HG03521 (cell line): ENCODE measurements around the gene SPON1.
"Not testable (repeated sequence)": the region's sequence is repeated elsewhere in the genome, so short reads cannot be mapped to it uniquely, and the experiment has no call there.

Source experiments
- ATAC-seq: cut with Tn5 transposase; IDR thresholded peaks from one replicate; pipeline ENCODE4 v1.9.1; 2021; ENCODE audit warnings: mild to moderate bottlenecking, moderate library complexity; ENCODE audit not compliant: unreplicated experiment

Gene SPON1

DNA sequence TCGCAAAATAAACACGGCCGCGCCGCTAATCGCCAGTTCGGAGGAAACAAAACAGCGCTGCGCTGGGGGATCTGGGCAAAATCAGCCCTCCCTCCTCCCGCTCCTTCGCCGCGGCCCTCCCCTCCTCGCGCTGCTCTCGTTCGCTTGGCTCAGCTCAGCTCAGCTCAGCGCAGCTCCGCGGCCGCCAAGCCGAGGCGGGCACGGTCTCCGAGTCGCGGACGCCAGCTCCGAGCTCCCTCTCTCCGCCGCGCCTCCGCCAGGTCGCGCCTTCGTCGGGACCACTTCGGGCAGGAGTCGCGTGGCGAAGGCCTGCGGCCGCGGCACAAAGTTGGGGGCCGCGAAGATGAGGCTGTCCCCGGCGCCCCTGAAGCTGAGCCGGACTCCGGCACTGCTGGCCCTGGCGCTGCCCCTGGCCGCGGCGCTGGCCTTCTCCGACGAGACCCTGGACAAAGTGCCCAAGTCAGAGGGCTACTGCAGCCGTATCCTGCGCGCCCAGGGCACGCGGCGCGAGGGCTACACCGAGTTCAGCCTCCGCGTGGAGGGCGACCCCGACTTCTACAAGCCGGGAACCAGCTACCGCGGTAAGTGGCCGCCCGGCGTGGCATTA lies at the start of gene SPON1:
Gene SPON1, plus strand, starts transcription at position 162 of the 607 bp plus-strand sequence. Its CDS starts 182 bp downstream, at position 344.
- no peak for ATAC-seq

DNA sequence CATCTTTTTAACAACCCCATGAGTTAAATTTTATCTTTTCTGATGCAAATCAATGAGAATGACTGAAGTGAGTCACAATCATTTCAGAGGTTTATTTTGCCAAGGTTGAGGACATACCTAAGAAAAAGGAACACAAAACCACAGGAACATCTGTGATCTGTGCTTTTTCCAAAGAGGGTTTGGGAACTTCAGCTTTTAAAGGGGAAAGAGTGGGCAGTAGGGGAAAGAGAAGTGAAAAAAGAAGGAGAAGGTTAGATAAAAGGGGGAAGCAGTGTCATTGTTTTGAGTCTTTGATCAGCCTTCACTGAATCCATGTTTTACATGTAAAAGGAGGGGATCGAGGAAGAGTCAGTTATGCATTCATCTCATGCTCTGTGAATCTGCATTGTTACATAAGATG lies 45.3 kb upstream of the SPON1 start:
- no peak for ATAC-seq

DNA sequence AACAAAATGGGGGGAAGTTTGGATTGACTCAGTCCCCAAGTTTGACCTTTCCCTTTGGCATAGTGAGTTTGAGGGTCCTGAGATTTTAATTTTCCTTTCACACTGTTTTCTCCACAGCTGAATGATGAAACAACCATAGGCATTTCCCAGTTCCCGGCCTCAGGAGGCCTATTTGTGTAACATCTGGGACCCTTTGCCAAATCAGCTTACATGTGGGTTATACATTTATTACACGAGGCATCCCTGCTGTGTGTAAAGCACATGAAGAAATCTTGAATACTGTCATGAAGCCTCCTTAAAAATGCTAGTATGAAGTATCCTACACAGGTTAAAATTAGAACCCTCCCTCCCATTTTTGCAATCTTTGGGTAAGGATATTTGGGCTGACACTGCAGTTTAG lies 44.6 kb upstream of the SPON1 start:
- ATAC-seq = no peak

DNA sequence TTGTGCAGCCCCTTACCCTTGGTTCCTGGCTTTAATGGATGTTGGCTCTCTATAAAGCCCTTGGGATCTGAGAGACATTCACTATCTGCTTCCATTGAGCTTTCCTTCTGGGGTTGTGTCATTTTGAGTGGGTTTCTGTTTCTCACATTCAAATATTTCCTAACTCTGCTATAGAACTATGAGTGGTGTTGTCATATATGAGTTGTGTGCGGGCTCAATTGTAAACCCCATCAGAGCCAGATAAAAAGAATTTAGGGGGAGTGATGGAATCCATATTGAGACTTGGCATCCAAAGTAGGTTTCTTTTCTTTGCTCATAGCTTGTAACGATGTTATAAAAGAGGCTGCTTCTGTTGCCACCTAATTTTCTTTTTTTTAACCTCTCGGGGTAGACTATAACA lies 41.8 kb upstream of the SPON1 start:
- no peak for ATAC-seq

DNA sequence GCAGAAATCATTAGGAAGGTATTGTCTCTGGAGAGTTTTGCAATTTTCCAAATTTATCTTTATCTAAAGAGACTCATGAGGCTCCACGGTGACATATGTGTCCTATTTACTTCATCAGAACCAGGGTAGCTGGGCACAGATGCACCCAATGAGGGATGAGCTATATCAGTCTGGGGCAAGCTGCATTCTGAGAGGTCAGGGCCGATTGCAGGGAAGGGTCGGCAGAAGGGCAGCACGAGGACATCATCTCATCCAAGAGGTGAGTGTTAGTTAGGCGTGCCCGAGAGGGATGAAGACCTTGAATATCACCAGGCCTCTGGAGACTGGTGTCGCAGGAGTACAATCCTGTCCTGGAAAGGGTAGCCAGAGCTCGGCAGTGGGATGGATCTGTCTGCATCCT lies 41.0 kb upstream of the SPON1 start:
- ATAC-seq = no peak

GRCh38 chr11:13923182-13923581 lies 39.3 kb upstream of the SPON1 start:
- no peak for ATAC-seq

DNA sequence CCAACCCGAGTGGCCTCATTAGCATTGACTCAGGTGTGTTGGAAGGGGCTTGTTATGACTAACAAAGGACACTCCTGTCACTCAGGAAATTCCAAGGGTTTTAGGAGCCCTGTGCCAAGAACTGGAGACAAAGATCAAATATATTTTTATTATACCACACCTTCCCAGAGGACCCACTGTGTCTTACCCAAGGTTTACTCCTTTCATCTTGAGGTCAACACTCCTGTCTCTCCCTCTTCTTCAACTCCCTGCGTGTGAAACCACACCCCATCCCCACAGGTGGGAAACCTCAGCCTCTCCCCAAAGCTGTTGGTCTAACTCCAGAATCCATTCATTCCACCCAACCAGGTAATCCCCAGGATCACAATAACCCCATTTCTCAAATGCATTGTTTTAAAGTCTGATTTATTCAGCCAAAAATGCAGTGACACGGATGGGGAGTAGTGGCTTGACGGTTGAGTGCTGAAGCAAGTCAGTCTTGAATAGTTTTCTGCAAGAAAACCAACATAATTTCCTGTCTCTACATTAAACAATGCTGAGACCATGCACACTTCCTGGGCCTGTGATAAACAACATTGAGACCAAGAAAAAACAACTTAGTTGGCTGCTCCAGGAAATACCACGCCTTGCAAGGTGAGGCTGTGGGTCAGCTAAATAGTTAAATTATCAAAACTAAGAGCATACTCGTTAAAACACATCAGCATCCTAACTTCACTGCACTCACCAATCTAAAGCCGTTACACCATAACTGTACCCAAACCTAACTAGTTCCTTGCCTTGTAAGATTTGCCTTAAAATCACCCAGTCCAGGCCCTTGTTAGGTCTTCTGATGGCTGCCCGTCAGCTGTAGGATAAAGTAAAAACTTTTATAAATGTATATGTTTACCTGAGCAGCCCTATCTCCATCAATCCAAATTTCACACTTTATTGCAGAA lies 38.5 kb upstream of the SPON1 start:
- ATAC-seq = no peak

- ATAC-seq = no peak
Measured at GRCh38 chr11:13924801-13925327, 37.7 kb upstream of the SPON1 start.

- not testable (repeated sequence) for ATAC-seq
Measured at GRCh38 chr11:13926366-13926765, 36.2 kb upstream of the SPON1 start.

- no peak for ATAC-seq
Measured at GRCh38 chr11:13926981-13927380, 35.5 kb upstream of the SPON1 start.

- no peak for ATAC-seq
Measured at GRCh38 chr11:13927481-13927880, 35.0 kb upstream of the SPON1 start.

- no peak for ATAC-seq
Measured at GRCh38 chr11:13928566-13929251, 33.8 kb upstream of the SPON1 start.

DNA sequence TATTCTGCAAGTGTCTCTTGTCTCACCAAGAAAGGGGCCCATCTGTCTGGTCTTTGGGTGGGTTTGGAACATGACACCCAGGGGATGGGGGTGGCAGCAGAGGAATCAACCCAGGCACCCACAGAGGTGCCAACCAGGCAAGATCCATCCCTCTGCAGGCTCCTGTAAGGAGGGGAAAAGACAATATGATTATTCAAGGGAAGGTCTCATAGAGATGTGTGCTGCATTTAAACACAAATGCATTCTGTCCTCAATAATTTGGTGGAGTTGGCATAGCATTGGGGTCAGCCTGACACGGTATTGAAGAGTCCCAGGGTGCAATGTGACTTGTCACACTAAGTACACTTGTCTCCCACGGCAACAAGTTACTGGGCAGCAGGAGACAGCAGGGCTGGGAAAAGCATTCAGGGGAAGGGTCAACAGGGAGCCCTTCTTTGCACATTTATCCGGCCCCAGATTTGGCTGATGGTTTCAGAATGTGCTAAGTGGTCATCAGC lies 33.1 kb upstream of the SPON1 start:
- ATAC-seq = no peak

GRCh38 chr11:13931356-13931755 lies 31.2 kb upstream of the SPON1 start:
- ATAC-seq = no peak

DNA sequence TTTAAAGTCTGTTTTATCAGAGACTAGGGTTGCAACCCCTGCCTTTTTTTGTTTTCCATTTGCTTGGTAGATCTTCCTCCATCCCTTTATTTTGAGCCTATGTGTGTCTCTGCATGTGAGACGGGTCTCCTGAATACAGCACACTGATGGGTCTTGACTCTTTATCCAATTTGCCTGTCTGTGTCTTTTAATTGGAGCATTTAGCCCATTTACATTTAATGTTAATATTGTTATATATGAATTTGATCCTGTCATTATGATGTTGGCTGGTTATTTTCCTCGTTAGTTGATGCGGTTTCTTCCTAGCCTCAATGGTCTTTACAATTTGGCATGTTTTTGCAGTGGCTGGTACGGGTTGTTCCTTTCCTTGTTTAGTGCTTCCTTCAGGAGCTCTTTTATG lies 25.4 kb upstream of the SPON1 start:
- ATAC-seq = not testable (repeated sequence)

DNA sequence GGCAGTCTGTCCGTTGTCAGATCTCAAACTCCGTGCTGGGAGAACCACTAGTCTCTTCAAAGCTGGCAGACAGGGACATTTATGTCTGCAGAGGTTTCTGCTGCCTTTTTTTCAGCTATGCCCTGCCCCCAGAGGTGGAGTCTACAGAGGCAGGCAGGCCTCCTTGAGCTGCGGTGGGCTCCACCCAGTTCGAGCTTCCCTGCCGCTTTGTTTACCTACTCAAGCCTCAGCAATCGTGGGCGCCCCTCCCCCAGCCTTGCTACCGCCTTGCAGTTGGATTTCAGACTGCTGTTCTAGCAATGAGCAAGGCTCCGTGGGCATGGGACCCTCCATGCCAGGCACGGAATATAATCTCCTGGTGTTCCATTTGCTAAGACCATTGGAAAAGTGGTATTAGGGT lies 23.7 kb upstream of the SPON1 start:
- ATAC-seq = not testable (repeated sequence)

DNA sequence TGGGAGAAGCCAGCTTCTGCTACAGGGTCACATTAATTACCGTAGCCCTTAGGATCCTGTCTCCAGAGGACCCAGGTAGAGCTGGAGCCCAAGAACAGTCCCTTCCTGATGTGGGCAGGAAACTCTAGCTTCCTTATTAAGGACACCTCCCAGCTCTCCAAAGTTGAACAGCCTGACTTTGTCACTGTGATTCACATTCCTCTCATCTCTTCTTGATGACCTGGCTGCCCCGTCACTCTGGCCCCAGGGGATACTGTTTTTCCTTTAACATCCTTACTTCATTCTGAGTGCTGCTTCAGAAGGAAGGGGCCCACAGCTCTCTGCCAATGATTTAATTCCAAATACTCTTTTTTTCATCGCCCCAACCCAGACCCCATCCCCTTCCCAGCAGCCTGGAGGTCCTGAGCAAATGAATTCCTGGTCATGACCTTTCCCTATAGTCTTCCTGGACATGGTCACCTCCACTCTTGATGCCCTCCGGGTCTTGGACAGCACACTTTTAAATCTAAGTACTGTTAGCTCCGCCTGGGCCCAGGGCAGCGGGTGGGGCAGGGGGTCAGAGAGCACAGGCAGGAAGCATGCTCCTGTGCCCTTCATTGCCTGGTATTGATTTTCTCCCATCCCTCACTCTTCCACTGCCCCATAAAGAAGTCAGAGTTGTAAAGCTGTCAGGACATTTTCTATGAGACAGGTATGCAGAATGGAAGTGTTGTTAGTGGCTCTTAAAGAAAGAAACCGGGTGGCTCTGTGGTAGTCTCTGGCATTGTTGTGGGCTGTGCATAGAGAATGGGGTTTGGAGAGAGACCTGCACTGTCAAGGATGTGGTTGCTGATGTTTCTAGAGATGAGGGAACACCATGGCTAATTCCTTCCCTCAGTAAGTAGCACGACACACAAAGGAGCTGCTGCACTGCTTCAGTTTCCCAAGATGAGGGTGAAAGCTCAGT lies 22.3 kb upstream of the SPON1 start:
- no peak for ATAC-seq

- ATAC-seq = no peak
Measured at GRCh38 chr11:13940907-13941256, 21.6 kb upstream of the SPON1 start.

- no peak for ATAC-seq
Measured at GRCh38 chr11:13941775-13942174, 20.7 kb upstream of the SPON1 start.

GRCh38 chr11:13942378-13942777 lies 20.1 kb upstream of the SPON1 start:
- ATAC-seq = no peak
